ENCODE measurements around the gene MPIG6B.

MPIG6B gene

DNA sequence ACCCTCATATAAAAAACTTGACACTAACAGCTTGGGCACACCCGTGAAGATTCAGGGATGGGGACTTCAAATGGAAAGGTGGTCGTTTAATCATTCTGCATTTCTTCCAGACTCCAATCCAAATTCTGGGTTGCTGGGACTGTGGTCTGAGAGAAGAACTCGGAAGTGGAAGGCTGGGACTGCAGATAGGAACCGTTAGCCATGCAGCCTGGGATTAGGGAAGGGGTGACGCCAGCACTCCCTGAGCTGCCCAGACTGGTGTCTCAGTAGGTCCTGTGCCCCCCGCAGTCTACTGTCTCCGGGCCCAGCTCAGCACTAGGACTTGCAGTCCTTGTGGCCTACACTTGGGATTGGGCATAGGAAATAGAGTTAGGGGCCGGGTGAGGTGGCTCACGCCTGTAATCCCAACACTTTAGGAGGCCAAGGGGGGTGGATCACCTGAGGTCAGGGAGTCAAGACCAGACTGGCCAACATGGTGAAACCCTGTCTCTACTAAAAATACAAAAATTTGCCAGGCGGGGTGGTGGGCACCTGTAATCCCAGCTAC is 13.7 kb downstream of the MPIG6B start:
- H3K27ac Mint-ChIP-seq = peak overlapping the region; percentile 80
- H3K36me3 Mint-ChIP-seq (ENCODE audit: low read depth) = peaks cover 59% of the 10 kb centered on the region
- H3K4me3 Mint-ChIP-seq = peak overlapping the region; percentile 100
- H3K4me1 Mint-ChIP-seq (ENCODE audit: low read depth) = peaks cover 72% of the 10 kb centered on the region
- no peaks in the 10 kb centered on the region for H3K9me3 Mint-ChIP-seq
- no peaks in the 10 kb centered on the region for H3K27me3 Mint-ChIP-seq

- peaks cover 58% of the 10 kb centered on the region for H3K36me3 Mint-ChIP-seq (ENCODE audit: low read depth)
- H3K4me3 Mint-ChIP-seq = peak overlapping the region; percentile 100
- H3K9me3 Mint-ChIP-seq = no peaks in the 10 kb centered on the region
- peaks cover 71% of the 10 kb centered on the region for H3K4me1 Mint-ChIP-seq (ENCODE audit: low read depth)
- peak overlapping the region; percentile 80 for H3K27ac Mint-ChIP-seq
- no peaks in the 10 kb centered on the region for H3K27me3 Mint-ChIP-seq
Measured at GRCh38 chr6:31737315-31737990, 14.3 kb downstream of the MPIG6B start.

- H3K36me3 Mint-ChIP-seq (ENCODE audit: low read depth) = peaks cover 60% of the 10 kb centered on the region
Measured at GRCh38 chr6:31737991-31738979, 15.1 kb downstream of the MPIG6B start.

DNA sequence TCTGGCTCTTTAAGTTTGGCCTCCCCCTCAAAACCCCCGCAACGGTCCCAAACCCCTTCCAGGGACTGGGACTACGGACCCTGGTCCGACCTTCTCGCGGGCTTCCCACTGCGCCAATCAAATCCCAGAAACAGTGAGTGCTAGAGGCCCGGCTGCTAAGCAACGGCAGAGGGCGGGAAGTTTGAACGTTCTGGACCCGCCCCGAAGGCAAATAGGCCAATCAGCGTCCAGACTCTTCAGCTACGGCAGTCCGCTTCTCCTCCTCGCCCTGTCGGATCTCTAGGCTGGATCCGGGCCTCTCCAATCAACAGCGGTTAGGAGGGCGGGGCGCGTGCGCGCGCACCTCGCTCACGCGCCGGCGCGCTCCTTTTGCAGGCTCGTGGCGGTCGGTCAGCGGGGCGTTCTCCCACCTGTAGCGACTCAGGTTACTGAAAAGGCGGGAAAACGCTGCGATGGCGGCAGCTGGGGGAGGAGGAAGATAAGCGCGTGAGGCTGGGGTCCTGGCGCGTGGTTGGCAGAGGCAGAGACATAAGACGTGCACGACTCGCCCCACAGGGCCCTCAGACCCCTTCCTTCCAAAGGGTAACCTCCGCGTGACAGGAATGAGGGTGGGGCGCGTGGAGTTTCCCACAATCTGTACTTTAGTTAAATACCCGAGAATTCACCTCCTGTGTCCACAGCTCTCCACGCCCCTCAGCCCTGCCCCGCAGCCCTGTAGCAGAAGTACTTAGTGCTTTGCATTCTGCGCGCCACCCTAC is 16.6 kb downstream of the MPIG6B start, which contains the start of gene MSH5:
MSH5 (plus strand) TSS at position 367 of the 758 bp plus-strand sequence. CDS start 462 bp downstream, outside the sequence.
- H3K9me3 Mint-ChIP-seq = no peaks in the 10 kb centered on the region
- H3K36me3 Mint-ChIP-seq (ENCODE audit: low read depth) = peaks cover 59% of the 10 kb centered on the region
- H3K4me3 Mint-ChIP-seq = peak within 1 kb of the TSS; percentile 96
- H3K27me3 Mint-ChIP-seq = no peaks in the 10 kb centered on the region
- peak within 1 kb of the TSS; percentile 94 for H3K27ac Mint-ChIP-seq
- peaks cover 55% of the 10 kb centered on the region for H3K4me1 Mint-ChIP-seq (ENCODE audit: low read depth)

More at GRCh38 chr6:31737991-31738979, 15.1 kb downstream of the MPIG6B start:
- Mint-ChIP-seq H3K4me1 (ENCODE audit: low read depth) (peaks cover 68% of the 10 kb centered on the region), H3K4me3 (peak overlapping the region; percentile 100), H3K27me3 (no peaks in the 10 kb centered on the region), H3K27ac (peak overlapping the region; percentile 80), H3K9me3 (no peaks in the 10 kb centered on the region)

- Mint-ChIP-seq H3K4me1 (ENCODE audit: low read depth) (peaks cover 55% of the 10 kb centered on the region), H3K9me3 (no peaks in the 10 kb centered on the region), H3K27me3 (no peaks in the 10 kb centered on the region), H3K27ac (peak overlapping the region; percentile 94), H3K36me3 (ENCODE audit: low read depth) (peaks cover 58% of the 10 kb centered on the region), H3K4me3 (peak overlapping the region; percentile 96)
Measured at GRCh38 chr6:31740397-31741223, 17.4 kb downstream of the MPIG6B start.

DNA sequence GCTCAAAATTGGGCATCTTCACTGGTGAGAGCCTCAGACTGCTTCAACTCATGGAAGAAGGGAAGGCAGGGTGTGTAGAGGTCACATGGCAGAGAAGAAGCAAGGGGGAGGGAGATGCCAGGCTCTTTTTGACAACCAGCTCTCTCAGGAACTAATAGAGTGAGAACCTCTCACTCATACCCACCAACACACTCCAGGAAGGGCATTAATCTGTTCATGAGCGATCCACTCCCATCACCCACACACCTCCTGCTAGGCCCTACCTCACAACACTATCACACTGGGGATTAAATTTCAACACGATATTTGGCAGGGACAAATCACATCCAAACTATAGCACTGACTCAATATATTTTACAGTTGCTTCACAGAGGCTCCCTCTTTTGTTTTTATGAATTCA is 18.6 kb downstream of the MPIG6B start:
- Mint-ChIP-seq H3K36me3 (ENCODE audit: low read depth) (peaks cover 60% of the 10 kb centered on the region), H3K4me3 (peak overlapping the region; percentile 96), H3K9me3 (no peaks in the 10 kb centered on the region), H3K4me1 (ENCODE audit: low read depth) (peaks cover 50% of the 10 kb centered on the region), H3K27ac (peak overlapping the region; percentile 75), H3K27me3 (no peaks in the 10 kb centered on the region)

DNA sequence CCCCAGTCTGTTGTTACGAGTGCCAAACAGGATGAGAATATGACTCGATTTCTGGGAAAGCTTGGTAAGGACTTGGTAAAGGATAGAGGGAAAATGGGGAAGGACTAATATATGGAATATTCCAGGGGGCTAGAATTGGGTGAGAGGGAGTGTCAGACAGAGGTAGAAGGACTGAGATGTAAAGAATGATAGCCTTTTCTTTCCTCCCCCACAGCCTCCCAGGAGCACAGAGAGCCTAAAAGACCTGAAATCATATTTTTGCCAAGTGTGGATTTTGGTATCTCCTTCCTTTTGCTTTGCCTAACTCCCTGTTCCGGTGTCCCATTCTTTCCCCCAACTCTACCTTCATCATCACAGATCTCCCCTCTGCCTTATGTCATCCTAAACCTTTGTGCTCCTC is 19.7 kb downstream of the MPIG6B start:
- Mint-ChIP-seq H3K4me3 (no peak overlapping the region), H3K9me3 (no peaks in the 10 kb centered on the region), H3K4me1 (ENCODE audit: low read depth) (peaks cover 40% of the 10 kb centered on the region), H3K36me3 (ENCODE audit: low read depth) (peaks cover 71% of the 10 kb centered on the region), H3K27me3 (no peaks in the 10 kb centered on the region), H3K27ac (no peak overlapping the region)

DNA sequence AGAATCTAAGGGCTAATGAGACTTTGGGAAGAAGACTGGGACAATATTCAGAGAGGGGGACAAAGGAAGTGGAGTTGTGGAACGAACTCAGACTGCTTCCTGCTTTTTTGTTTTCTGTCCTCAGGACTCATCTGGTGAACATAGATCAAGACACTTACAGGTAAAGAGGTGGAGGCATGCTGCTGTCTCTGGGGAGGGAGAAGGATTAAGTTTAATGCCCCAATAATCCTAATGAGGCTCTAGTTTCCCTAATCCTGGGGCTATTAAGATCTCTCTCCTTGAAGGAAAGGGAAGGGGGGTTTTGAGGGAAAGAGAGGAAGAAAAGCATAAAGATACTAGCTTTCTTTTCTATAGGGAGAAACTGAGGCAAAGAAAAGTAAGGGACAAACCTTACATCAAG is 21.2 kb downstream of the MPIG6B start:
- peaks cover 81% of the 10 kb centered on the region for H3K36me3 Mint-ChIP-seq (ENCODE audit: low read depth)
- no peak overlapping the region for H3K4me3 Mint-ChIP-seq

DNA sequence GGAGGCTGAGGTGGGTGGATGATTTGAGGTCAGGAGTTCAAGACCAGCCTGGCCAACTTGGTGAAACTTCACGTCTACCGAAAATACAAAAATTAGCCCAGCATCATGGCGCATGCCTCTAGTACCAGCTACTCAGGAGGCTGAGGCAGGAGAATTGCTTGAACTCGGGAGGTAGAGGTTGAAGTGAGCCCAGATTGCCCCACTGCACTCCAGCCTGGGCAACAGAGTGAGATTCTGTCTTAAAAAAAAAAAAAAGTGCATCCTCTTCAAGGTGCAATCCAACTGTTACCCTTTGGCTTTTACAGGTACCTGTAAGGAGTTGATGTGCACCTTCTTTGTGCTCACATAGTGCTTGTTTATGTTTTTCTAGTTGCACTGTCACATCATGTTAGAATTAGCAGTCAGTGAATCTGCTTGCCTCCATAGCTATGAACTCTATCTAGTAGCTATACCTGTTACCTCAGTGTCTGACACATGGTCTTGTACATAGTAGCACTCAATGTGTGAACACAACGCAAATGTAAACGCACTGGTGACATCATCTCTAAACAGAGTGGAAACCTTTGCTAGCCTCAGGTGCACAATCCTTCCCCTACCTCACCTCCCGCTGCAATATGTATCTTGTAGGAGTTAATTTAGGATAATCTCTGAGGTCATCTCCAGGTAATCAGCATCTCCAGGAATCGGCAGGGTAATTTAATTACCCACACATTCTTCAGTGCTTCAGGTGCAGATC is 26.3 kb downstream of the MPIG6B start:
- no peaks in the 10 kb centered on the region for H3K9me3 Mint-ChIP-seq
- no peaks in the 10 kb centered on the region for H3K4me1 Mint-ChIP-seq (ENCODE audit: low read depth)
- H3K27ac Mint-ChIP-seq = no peak overlapping the region
- no peak overlapping the region for H3K4me3 Mint-ChIP-seq
- peaks cover 51% of the 10 kb centered on the region for H3K36me3 Mint-ChIP-seq (ENCODE audit: low read depth)
- no peaks in the 10 kb centered on the region for H3K27me3 Mint-ChIP-seq

More for the DNA sequence above, 21.2 kb downstream of the MPIG6B start:
- H3K27me3 Mint-ChIP-seq = no peaks in the 10 kb centered on the region
- no peak overlapping the region for H3K27ac Mint-ChIP-seq
- no peaks in the 10 kb centered on the region for H3K9me3 Mint-ChIP-seq
- peaks cover 24% of the 10 kb centered on the region for H3K4me1 Mint-ChIP-seq (ENCODE audit: low read depth)

GRCh38 chr6:31750411-31751022 is 27.3 kb downstream of the MPIG6B start:
- Mint-ChIP-seq H3K36me3 (ENCODE audit: low read depth) (peaks cover 43% of the 10 kb centered on the region), H3K4me3 (no peak overlapping the region), H3K4me1 (ENCODE audit: low read depth) (no peaks in the 10 kb centered on the region), H3K9me3 (no peaks in the 10 kb centered on the region), H3K27ac (no peak overlapping the region), H3K27me3 (no peaks in the 10 kb centered on the region)

- H3K27ac Mint-ChIP-seq = no peak overlapping the region
- H3K4me3 Mint-ChIP-seq = no peak overlapping the region
- H3K9me3 Mint-ChIP-seq = no peaks in the 10 kb centered on the region
Measured at GRCh38 chr6:31752739-31753319, 29.7 kb downstream of the MPIG6B start.

GRCh38 chr6:31758281-31758680 is 35.1 kb downstream of the MPIG6B start:
- no peaks in the 10 kb centered on the region for H3K9me3 Mint-ChIP-seq
- peaks cover 47% of the 10 kb centered on the region for H3K36me3 Mint-ChIP-seq (ENCODE audit: low read depth)
- H3K27me3 Mint-ChIP-seq = no peaks in the 10 kb centered on the region
- no peaks in the 10 kb centered on the region for H3K4me1 Mint-ChIP-seq (ENCODE audit: low read depth)
- H3K4me3 Mint-ChIP-seq = no peak overlapping the region
- no peak overlapping the region for H3K27ac Mint-ChIP-seq

More at GRCh38 chr6:31752739-31753319, 29.7 kb downstream of the MPIG6B start:
- no peaks in the 10 kb centered on the region for H3K27me3 Mint-ChIP-seq
- H3K36me3 Mint-ChIP-seq (ENCODE audit: low read depth) = peaks cover 26% of the 10 kb centered on the region
- no peaks in the 10 kb centered on the region for H3K4me1 Mint-ChIP-seq (ENCODE audit: low read depth)
